HepG2 (cell line): ENCODE data around the gene TMEM167B. TPM values are rescaled to one million over a fixed set of nuclear protein-coding genes. Genes with fewer than 3 reads are reported as not detected.
A peak's percentile ranks its signal among the peaks of the same experiment; 100 is the strongest.

ENCODE experiments used
- HOXA5 ChIP-seq: sonication (generic); formaldehyde crosslinking; IDR thresholded peaks from 2 replicates; pipeline ENCODE4 v1.4.0; 2020; ENCODE audit warnings: missing genetic modification reagents
- KMT2A ChIP-seq: sonication (generic); formaldehyde crosslinking; IDR thresholded peaks from 2 replicates; pipeline ENCODE4 v1.4.0; 2020; ENCODE audit warnings: missing genetic modification reagents
- MTA1 ChIP-seq: sonication (generic); formaldehyde crosslinking; IDR thresholded peaks from 2 replicates; pipeline ENCODE4 v1.4.0; 2020; ENCODE audit warnings: missing genetic modification reagents, mild to moderate bottlenecking, borderline replicate concordance
- NCOA2 ChIP-seq: sonication (generic); formaldehyde crosslinking; IDR thresholded peaks from 2 replicates; pipeline ENCODE4 v1.8.0; 2022; ENCODE audit warnings: inconsistent platforms
- NONO ChIP-seq, 2 experiments: fragments of 450-650 bp in 1 of 2; sonication (generic) in 1 of 2; formaldehyde crosslinking in 1 of 2; IDR thresholded peaks in 1 of 2; conservative IDR thresholded peaks in 1 of 2; 2 replicates each; pipeline versions ENCODE4 v1.6.1 to v1.8.0; 2017 to 2022; ENCODE audit warnings: mild to moderate bottlenecking in 1 of 2, missing genetic modification reagents in 1 of 2, moderate library complexity in 1 of 2
- POLR2A ChIP-seq, 2 experiments: IDR thresholded peaks; 2 replicates each; pipeline ENCODE4 v1.6.1; 2011; ENCODE audit warnings: low read depth in 2 of 2, low read length in 2 of 2, mild to moderate bottlenecking in 1 of 2, moderate library complexity in 1 of 2; ENCODE audit not compliant: insufficient read depth in 1 of 2
- TARDBP ChIP-seq: sonication (generic); formaldehyde crosslinking; IDR thresholded peaks from 2 replicates; pipeline ENCODE4 v1.8.0; 2022; ENCODE audit warnings: mild to moderate bottlenecking, missing genetic modification reagents
- ZNF7 ChIP-seq: IDR thresholded peaks from 2 replicates; pipeline ENCODE4 v1.6.1; 2016; ENCODE audit warnings: missing biosample characterization, missing genetic modification reagents
- ZNF777 ChIP-seq: sonication (generic); formaldehyde crosslinking; IDR thresholded peaks from 2 replicates; pipeline ENCODE4 v1.4.0; 2020; ENCODE audit warnings: missing genetic modification reagents
- ZNF782 ChIP-seq: sonication (generic); formaldehyde crosslinking; IDR thresholded peaks from 2 replicates; pipeline ENCODE4 v1.4.0; 2020; ENCODE audit warnings: missing genetic modification reagents, mild to moderate bottlenecking, borderline replicate concordance
- polyA plus RNA-seq, 8 experiments: library from polyadenylated mRNA; depleted of rRNA in 3 of 8; stranded (reverse) in 7 of 8; unstranded in 1 of 8; fragments of >200 nt; fragmentation: Illumina TruSeq in 4 of 8; extraction: Trizol in 4 of 8; gene quantifications; 2 replicates each; pipeline versions ENCODE4 v1.2.1 to v1.2.3, GENCODE V29; 2011 to 2016; ENCODE audit warnings: low read depth in 4 of 8, missing spikeins in 1 of 8, mixed read lengths in 1 of 8; ENCODE audit not compliant: insufficient read depth in 1 of 8
- total RNA-seq, 5 experiments: library from RNA; depleted of rRNA; stranded (reverse); fragments of >200 nt; fragmentation: Illumina TruSeq; extraction: Trizol; gene quantifications; 2 replicates each; pipeline ENCODE4 v1.2.3, GENCODE V29; 2016; ENCODE audit warnings: low read depth in 1 of 5
- TF ChIP-seq, protein P1 (sequence below), 2 experiments: fragments of 450-650 bp in 1 of 2; sonication (generic) in 1 of 2; formaldehyde crosslinking in 1 of 2; IDR thresholded peaks; 2 replicates each; pipeline versions ENCODE4 v1.6.1 to v1.8.0; 2016 to 2022; ENCODE audit warnings: antibody characterized with exemption in 1 of 2, mild to moderate bottlenecking in 1 of 2, missing genetic modification reagents in 1 of 2
- TF ChIP-seq, protein P2 (sequence below): sonication (generic); formaldehyde crosslinking; conservative IDR thresholded peaks from 2 replicates; pipeline ENCODE4 v1.4.0; 2020; ENCODE audit warnings: mild to moderate bottlenecking, missing genetic modification reagents, moderate library complexity
- TF ChIP-seq, protein P3 (sequence below): sonication (generic); formaldehyde crosslinking; IDR thresholded peaks from 2 replicates; pipeline ENCODE4 v1.5.0; 2020; ENCODE audit warnings: missing genetic modification reagents, mild to moderate bottlenecking, borderline replicate concordance

Gene TMEM167B
- total and polyA plus RNA-seq, 2 of the 13 experiments (the other 11 are each of a cell fraction or from before 2014, with no cell fraction given) = 9.5 to 22.4 TPM

DNA sequence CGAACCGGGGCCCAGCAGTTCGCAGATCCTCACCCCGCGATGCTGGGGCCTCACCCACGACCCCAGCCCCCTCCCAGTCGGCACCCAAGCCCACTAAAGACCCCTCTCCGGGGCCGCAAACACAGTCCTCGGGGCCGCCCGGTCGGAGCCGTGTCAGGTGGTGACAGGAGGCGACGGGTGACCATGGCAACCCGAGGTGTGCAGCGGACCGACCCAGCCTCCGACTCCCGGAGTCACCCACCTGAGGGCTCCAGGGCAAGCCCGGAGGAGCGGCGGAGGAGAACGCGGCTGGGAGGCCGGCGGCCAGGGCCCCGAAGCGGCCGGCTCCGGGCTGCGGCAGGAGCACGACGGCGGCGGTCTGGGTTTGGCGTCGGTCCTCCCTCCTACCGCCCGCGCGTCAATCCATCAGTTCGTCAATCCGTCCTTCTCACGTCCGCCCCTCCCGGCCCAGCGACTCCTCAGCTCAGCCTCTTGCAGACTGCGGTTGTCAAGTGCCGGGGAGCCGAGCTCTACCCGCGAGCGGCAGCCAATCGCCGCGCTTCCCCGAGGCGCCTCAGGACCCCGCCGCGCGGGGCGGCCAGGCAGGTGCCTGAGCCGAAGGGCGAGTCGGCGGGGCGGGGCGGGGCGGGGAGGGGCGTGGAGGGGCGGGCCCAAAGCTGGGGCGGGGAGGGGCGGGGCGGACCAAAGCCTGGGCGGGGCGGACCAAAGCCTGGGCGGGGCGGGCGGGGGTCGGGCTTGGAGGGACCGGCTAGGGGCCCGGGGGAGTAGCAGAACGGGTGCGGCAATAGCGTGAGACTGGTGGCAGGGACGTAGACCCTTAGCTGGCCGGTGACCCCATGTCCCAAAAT lies 48.7 kb upstream of the TMEM167B start, which contains the start of gene WDR47 (continued):
- TF ChIP-seq, protein P1, sequence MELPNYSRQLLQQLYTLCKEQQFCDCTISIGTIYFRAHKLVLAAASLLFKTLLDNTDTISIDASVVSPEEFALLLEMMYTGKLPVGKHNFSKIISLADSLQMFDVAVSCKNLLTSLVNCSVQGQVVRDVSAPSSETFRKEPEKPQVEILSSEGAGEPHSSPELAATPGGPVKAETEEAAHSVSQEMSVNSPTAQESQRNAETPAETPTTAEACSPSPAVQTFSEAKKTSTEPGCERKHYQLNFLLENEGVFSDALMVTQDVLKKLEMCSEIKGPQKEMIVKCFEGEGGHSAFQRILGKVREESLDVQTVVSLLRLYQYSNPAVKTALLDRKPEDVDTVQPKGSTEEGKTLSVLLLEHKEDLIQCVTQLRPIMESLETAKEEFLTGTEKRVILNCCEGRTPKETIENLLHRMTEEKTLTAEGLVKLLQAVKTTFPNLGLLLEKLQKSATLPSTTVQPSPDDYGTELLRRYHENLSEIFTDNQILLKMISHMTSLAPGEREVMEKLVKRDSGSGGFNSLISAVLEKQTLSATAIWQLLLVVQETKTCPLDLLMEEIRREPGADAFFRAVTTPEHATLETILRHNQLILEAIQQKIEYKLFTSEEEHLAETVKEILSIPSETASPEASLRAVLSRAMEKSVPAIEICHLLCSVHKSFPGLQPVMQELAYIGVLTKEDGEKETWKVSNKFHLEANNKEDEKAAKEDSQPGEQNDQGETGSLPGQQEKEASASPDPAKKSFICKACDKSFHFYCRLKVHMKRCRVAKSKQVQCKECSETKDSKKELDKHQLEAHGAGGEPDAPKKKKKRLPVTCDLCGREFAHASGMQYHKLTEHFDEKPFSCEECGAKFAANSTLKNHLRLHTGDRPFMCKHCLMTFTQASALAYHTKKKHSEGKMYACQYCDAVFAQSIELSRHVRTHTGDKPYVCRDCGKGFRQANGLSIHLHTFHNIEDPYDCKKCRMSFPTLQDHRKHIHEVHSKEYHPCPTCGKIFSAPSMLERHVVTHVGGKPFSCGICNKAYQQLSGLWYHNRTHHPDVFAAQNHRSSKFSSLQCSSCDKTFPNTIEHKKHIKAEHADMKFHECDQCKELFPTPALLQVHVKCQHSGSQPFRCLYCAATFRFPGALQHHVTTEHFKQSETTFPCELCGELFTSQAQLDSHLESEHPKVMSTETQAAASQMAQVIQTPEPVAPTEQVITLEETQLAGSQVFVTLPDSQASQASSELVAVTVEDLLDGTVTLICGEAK (IDR thresholded peaks at IDR 0.05) = no peak
- TF ChIP-seq, protein P1 (CRISPR knock-in tag; IDR thresholded peaks at IDR 0.05) = 0 out of 2 replicates have a peak, but pooled peaks have one; percentile 41
- peak; percentile 94 to 98 for TF ChIP-seq POLR2A (IDR thresholded peaks at IDR 0.05; ENCODE audit: insufficient read depth in 1 of 2, low read depth in 2 of 2, low read length in 2 of 2)
- TF ChIP-seq ZNF777 (CRISPR knock-in tag) = peak; percentile 88
- TF ChIP-seq, protein P2, sequence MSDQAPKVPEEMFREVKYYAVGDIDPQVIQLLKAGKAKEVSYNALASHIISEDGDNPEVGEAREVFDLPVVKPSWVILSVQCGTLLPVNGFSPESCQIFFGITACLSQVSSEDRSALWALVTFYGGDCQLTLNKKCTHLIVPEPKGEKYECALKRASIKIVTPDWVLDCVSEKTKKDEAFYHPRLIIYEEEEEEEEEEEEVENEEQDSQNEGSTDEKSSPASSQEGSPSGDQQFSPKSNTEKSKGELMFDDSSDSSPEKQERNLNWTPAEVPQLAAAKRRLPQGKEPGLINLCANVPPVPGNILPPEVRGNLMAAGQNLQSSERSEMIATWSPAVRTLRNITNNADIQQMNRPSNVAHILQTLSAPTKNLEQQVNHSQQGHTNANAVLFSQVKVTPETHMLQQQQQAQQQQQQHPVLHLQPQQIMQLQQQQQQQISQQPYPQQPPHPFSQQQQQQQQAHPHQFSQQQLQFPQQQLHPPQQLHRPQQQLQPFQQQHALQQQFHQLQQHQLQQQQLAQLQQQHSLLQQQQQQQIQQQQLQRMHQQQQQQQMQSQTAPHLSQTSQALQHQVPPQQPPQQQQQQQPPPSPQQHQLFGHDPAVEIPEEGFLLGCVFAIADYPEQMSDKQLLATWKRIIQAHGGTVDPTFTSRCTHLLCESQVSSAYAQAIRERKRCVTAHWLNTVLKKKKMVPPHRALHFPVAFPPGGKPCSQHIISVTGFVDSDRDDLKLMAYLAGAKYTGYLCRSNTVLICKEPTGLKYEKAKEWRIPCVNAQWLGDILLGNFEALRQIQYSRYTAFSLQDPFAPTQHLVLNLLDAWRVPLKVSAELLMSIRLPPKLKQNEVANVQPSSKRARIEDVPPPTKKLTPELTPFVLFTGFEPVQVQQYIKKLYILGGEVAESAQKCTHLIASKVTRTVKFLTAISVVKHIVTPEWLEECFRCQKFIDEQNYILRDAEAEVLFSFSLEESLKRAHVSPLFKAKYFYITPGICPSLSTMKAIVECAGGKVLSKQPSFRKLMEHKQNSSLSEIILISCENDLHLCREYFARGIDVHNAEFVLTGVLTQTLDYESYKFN (CRISPR knock-in tag) = peak; percentile 22; the same call in 1 of the 2 replicates
- peak; percentile 65; the same call in 1 of the 2 replicates for TF ChIP-seq TARDBP (CRISPR knock-in tag)
- TF ChIP-seq, protein P3, sequence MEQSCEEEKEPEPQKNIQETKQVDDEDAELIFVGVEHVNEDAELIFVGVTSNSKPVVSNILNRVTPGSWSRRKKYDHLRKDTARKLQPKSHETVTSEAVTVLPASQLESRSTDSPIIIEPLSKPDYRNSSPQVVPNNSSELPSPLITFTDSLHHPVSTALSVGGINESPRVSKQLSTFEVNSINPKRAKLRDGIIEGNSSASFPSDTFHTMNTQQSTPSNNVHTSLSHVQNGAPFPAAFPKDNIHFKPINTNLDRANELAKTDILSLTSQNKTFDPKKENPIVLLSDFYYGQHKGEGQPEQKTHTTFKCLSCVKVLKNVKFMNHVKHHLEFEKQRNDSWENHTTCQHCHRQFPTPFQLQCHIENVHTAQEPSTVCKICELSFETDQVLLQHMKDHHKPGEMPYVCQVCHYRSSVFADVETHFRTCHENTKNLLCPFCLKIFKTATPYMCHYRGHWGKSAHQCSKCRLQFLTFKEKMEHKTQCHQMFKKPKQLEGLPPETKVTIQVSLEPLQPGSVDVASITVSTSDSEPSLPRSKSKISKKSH (CRISPR knock-in tag) = no peak
- peak; percentile 10; the same call in 1 of the 2 replicates for TF ChIP-seq MTA1 (CRISPR knock-in tag)
- TF ChIP-seq HOXA5 (CRISPR knock-in tag) = no peak
- peak; percentile 82 for TF ChIP-seq KMT2A (CRISPR knock-in tag)
- TF ChIP-seq ZNF782 (CRISPR knock-in tag) = no peak
- TF ChIP-seq NCOA2 (CRISPR knock-in tag) = no peak
- 0 out of 2 replicates have a peak, but pooled peaks have one; percentile 6 for TF ChIP-seq ZNF7 (CRISPR knock-in tag)
- no peak for TF ChIP-seq NONO (IDR thresholded peaks at IDR 0.05)
- TF ChIP-seq NONO (CRISPR knock-in tag; conservative IDR thresholded peaks at IDR 0.05) = peak; percentile 15; the same call in 1 of the 2 replicates
